PC-9 (cell line): ENCODE results near the gene TRANK1. TPM values are rescaled to one million over a fixed set of nuclear protein-coding genes. Genes with fewer than 3 reads are reported as not detected.
"Not testable (repeated sequence)": the region's sequence is repeated elsewhere in the genome, so short reads cannot be mapped to it uniquely, and the experiment has no call there.

ENCODE experiments used
- BruUV-seq: library from RNA; stranded (reverse); fragments of 400-500 nt; replicated peaks from 2 replicates; lab custom pipeline; 2021; lab: Mats Ljungman, UMichigan
- CTCF ChIA-PET: fragments of 300-600 bp; sonication (Branson Sonifier 250); formaldehyde crosslinking; loops from one replicate; lab custom pipeline; 2022; ENCODE audit warnings: antibody characterized with exemption; lab: Charles Lee
- POLR2A ChIA-PET: fragments of 300-600 bp; sonication (Branson Sonifier 250); formaldehyde crosslinking; loops from one replicate; lab custom pipeline; 2022; ENCODE audit warnings: antibody characterized with exemption; ENCODE audit not compliant: unreplicated experiment; lab: Charles Lee
- DNase-seq, 2 experiments: peaks; one replicate each; pipeline versions ENCODE4 v3.0.0 to v3.0.0-alpha.2; 2015 to 2022; ENCODE audit warnings: mixed read lengths in 1 of 2
- H2AFZ ChIP-seq: fragments of 200-600 bp; sonication (generic); 2 replicates; pipeline ENCODE4 v1.8.1; 2017; ENCODE audit warnings: antibody characterized with exemption
- H3F3A ChIP-seq: fragments of 200-600 bp; sonication (generic); 2 replicates; pipeline ENCODE4 v1.8.1; 2017; ENCODE audit warnings: antibody characterized with exemption, mild to moderate bottlenecking, low read depth; ENCODE audit not compliant: insufficient read depth
- H3K27ac ChIP-seq: fragments of 200-600 bp; sonication (generic); 2 replicates; pipeline ENCODE4 v1.6.1; 2016; ENCODE audit warnings: mixed run types
- H3K27me3 ChIP-seq: fragments of 200-600 bp; sonication (generic); 2 replicates; pipeline ENCODE4 v1.6.1; 2016; ENCODE audit warnings: low read depth, mixed run types; ENCODE audit not compliant: insufficient read depth
- H3K36me3 ChIP-seq: fragments of 200-600 bp; sonication (generic); 2 replicates; pipeline ENCODE4 v1.6.1; 2016; ENCODE audit warnings: low read depth, mixed run types
- H3K4me1 ChIP-seq: fragments of 200-600 bp; sonication (generic); replicated peaks from 2 replicates; pipeline ENCODE4 v1.6.1; 2016; ENCODE audit warnings: mixed run types; ENCODE audit not compliant: insufficient read depth
- H3K4me2 ChIP-seq: fragments of 200-600 bp; sonication (generic); 2 replicates; pipeline ENCODE4 v1.6.1; 2017; ENCODE audit warnings: mixed run types
- H3K4me3 ChIP-seq: fragments of 200-600 bp; sonication (generic); 2 replicates; pipeline ENCODE4 v1.6.1; 2016; ENCODE audit warnings: mixed run types
- H3K79me2 ChIP-seq: fragments of 200-600 bp; sonication (generic); 2 replicates; pipeline ENCODE4 v1.6.1; 2017; ENCODE audit warnings: low read depth, mixed run types
- H3K9me2 ChIP-seq: fragments of 200-600 bp; sonication (generic); 2 replicates; pipeline ENCODE4 v1.8.1; 2017; ENCODE audit warnings: mild to moderate bottlenecking; ENCODE audit not compliant: insufficient read depth
- H3K9me3 ChIP-seq: fragments of 200-600 bp; sonication (generic); 2 replicates; pipeline ENCODE4 v1.8.1; 2016; ENCODE audit warnings: low read depth; ENCODE audit not compliant: insufficient read depth
- H4K20me1 ChIP-seq: fragments of 200-600 bp; sonication (generic); 2 replicates; pipeline ENCODE4 v1.8.1; 2017; ENCODE audit not compliant: insufficient read depth
- CTCF ChIP-seq: fragments of 200-600 bp; sonication (generic); conservative IDR thresholded peaks from 2 replicates; pipeline ENCODE4 v1.6.1; 2017; ENCODE audit warnings: mixed run types, antibody characterized with exemption, mild to moderate bottlenecking, moderate library complexity
- EZH2 ChIP-seq: fragments of 200-600 bp; sonication (generic); IDR thresholded peaks from 2 replicates; pipeline ENCODE4 v1.8.0; 2017; ENCODE audit warnings: antibody characterized with exemption, low read depth
- intact Hi-C: fragments of 100-400 bp; cut with micrococcal nuclease; formaldehyde crosslinking; loops from one replicate; pipeline ENCODE4 v1.10.0; 2022; ENCODE audit not compliant: unreplicated experiment
- total RNA-seq: library from RNA; stranded (reverse); gene quantifications from 2 replicates; pipeline ENCODE4 v1.2.3, GENCODE V29; 2021

TRANK1 gene
- total RNA-seq, 1 experiment from 2014 or later, result 12.1 TPM

GRCh38 chr3:36906504-36907149 is 38.2 kb downstream of the TRANK1 start:
- H3F3A ChIP-seq, result peaks cover 4% of the 10 kb centered on the region; the same call in 1 of the 2 replicates
- no peak overlapping the region for H3K27ac ChIP-seq
- no peak for DNase-seq
- H3K9me2 ChIP-seq, result no peaks in the 10 kb centered on the region
- no peaks in the 10 kb centered on the region for H3K9me3 ChIP-seq
- H3K79me2 ChIP-seq, result no peaks in the 10 kb centered on the region
- H4K20me1 ChIP-seq, result no peaks in the 10 kb centered on the region
- H3K4me1 ChIP-seq, result peaks cover 7% of the 10 kb centered on the region; the same call in 1 of the 2 replicates
- POLR2A ChIA-PET, result no interaction called here
- no peaks in the 10 kb centered on the region for H3K27me3 ChIP-seq
- TF ChIP-seq CTCF, result no peak
- TF ChIP-seq EZH2, result no peak
- no peaks in the 10 kb centered on the region for H3K36me3 ChIP-seq
- H2AFZ ChIP-seq, result no peak overlapping the region
- BruUV-seq, result no TSS peak
- H3K4me2 ChIP-seq, result no peak overlapping the region
- CTCF ChIA-PET, result no interaction called here
- H3K4me3 ChIP-seq, result no peak overlapping the region
- intact Hi-C loops, result no loop called here

- peaks cover 4% of the 10 kb centered on the region; the same call in 1 of the 2 replicates for H3F3A ChIP-seq
- POLR2A ChIA-PET, result no interaction called here
- no peak overlapping the region for H3K4me3 ChIP-seq
- H3K27me3 ChIP-seq, result no peaks in the 10 kb centered on the region
- H3K27ac ChIP-seq, result no peak overlapping the region
- CTCF ChIA-PET, result no interaction called here
- no peaks in the 10 kb centered on the region for H3K9me2 ChIP-seq
- H3K9me3 ChIP-seq, result no peaks in the 10 kb centered on the region
- peaks cover 7% of the 10 kb centered on the region; the same call in 1 of the 2 replicates for H3K4me1 ChIP-seq
- no peak for DNase-seq
- no peaks in the 10 kb centered on the region for H3K79me2 ChIP-seq
- intact Hi-C loops, result loop anchor here (2.0 kb wide), 1 partner anchor 53 kb away; no protein-coding TSS in a partner anchor
- H3K4me2 ChIP-seq, result no peak overlapping the region
- no peak overlapping the region for H2AFZ ChIP-seq
- BruUV-seq, result no TSS peak
- H4K20me1 ChIP-seq, result no peaks in the 10 kb centered on the region
- TF ChIP-seq EZH2 (no peak), CTCF (no peak)
- H3K36me3 ChIP-seq, result no peaks in the 10 kb centered on the region
These were observed 39.3 kb downstream of the TRANK1 start for GRCh38 chr3:36905545-36905944.

GRCh38 chr3:36904641-36905040 is 40.2 kb downstream of the TRANK1 start:
- H3F3A ChIP-seq, result peaks cover 4% of the 10 kb centered on the region; the same call in 1 of the 2 replicates
- H3K4me3 ChIP-seq, result no peak overlapping the region
- H3K27me3 ChIP-seq, result no peaks in the 10 kb centered on the region
- H3K36me3 ChIP-seq, result no peaks in the 10 kb centered on the region
- H3K27ac ChIP-seq, result no peak overlapping the region
- no peaks in the 10 kb centered on the region for H3K79me2 ChIP-seq
- intact Hi-C loops, result loop anchor here (2.0 kb wide), 1 partner anchor 54 kb away; no protein-coding TSS in a partner anchor
- no TSS peak for BruUV-seq
- no peaks in the 10 kb centered on the region for H3K9me3 ChIP-seq
- CTCF ChIA-PET, result interaction anchor here (0.7 kb wide), 1 partner anchor 999 kb away, joined by 12 read pairs; no protein-coding TSS in a partner anchor
- TF ChIP-seq EZH2 (no peak), CTCF (no peak)
- no peak overlapping the region for H2AFZ ChIP-seq
- POLR2A ChIA-PET, result interaction anchor here (0.7 kb wide), 1 partner anchor 803 kb away, joined by 3 read pairs; no protein-coding TSS in a partner anchor
- peaks cover 7% of the 10 kb centered on the region; the same call in 1 of the 2 replicates for H3K4me1 ChIP-seq
- no peaks in the 10 kb centered on the region for H4K20me1 ChIP-seq
- H3K4me2 ChIP-seq, result no peak overlapping the region
- DNase-seq, result no peak
- H3K9me2 ChIP-seq, result no peaks in the 10 kb centered on the region

GRCh38 chr3:36904065-36904464 is 40.8 kb downstream of the TRANK1 start:
- H3K27me3 ChIP-seq, H3K4me3 ChIP-seq, CTCF ChIA-PET, BruUV-seq, H3K4me1 ChIP-seq, H3K9me2 ChIP-seq, H3K36me3 ChIP-seq, H3K4me2 ChIP-seq, H3K79me2 ChIP-seq, H2AFZ ChIP-seq, H4K20me1 ChIP-seq, H3F3A ChIP-seq, DNase-seq, H3K27ac ChIP-seq, H3K9me3 ChIP-seq, POLR2A ChIA-PET: not testable (repeated sequence)
- intact Hi-C loops, result loop anchor here (2.0 kb wide), 1 partner anchor 55 kb away; no protein-coding TSS in a partner anchor
